Measurements from ENCODE around the gene RUFY3. TPM values are rescaled to one million over a fixed set of nuclear protein-coding genes. Genes with fewer than 3 reads are reported as not detected.

RUFY3 gene
- total RNA-seq, 1 donor from 2014 or later = 80.9 TPM

DNA sequence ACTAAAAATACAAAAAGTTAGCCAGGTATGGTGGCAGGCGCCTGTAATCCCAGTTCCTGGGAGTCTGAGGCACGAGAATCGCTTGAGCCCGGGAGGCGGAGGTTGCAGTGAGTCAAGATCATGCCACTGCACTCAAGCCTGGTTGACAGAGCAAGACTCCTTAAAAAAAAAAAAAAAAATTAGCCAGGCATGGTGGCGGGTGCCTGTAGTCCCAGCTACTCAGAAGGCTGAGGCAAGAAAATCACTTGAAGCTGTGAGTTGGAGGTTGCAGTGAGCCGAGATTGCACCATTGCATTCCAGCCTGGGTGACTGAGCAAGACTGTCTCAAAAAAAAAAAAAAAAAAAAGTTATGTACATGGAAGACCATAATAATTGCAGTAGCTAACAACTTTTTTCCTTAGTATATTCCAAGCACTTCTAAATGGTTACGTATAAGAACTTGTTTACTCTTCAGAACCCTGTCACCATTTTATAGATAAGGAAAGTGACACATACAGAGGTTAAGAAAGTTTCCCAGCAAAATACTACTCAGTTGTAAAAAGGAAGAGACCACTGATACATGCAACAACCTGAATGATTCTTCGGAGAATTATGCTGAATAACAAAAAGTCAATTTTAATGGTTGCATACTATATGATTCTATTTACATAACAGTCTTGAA, 24.5 kb downstream of the RUFY3 start:
- Histone ChIP-seq H3K4me1 (peaks cover 14% of the 10 kb centered on the region), H2AFZ (replicated peaks) (no peak overlapping the region), H3K9me3 (ENCODE audit: low read depth) (no peaks in the 10 kb centered on the region), H3K79me2 (ENCODE audit: low read depth) (peaks cover 49% of the 10 kb centered on the region), H3K27me3 (no peaks in the 10 kb centered on the region), H3K9ac (no peak overlapping the region), H3K4me3 (no peak overlapping the region), H3K36me3 (no peaks in the 10 kb centered on the region), H3K27ac (no peak overlapping the region), H3F3A (ENCODE audit: low read depth) (no peaks in the 10 kb centered on the region), H4K20me1 (ENCODE audit: low read depth) (peaks cover 20% of the 10 kb centered on the region), H3K4me2 (no peak overlapping the region)
- H3K4me1 Mint-ChIP-seq = peaks cover 12% of the 10 kb centered on the region
- H3K36me3 Mint-ChIP-seq = peaks cover 10% of the 10 kb centered on the region
- no peak overlapping the region for H3K27ac Mint-ChIP-seq
- no peaks in the 10 kb centered on the region for H3K27me3 Mint-ChIP-seq (ENCODE audit: insufficient read depth, low read depth)
- H3K4me3 Mint-ChIP-seq = no peak overlapping the region
- H3K9me3 Mint-ChIP-seq = no peaks in the 10 kb centered on the region
- no peak for DNase-seq (ENCODE audit: low spot score)
- no peak for TF ChIP-seq EZH2 (IDR thresholded peaks at IDR 0.05)
- TF ChIP-seq, protein P1, sequence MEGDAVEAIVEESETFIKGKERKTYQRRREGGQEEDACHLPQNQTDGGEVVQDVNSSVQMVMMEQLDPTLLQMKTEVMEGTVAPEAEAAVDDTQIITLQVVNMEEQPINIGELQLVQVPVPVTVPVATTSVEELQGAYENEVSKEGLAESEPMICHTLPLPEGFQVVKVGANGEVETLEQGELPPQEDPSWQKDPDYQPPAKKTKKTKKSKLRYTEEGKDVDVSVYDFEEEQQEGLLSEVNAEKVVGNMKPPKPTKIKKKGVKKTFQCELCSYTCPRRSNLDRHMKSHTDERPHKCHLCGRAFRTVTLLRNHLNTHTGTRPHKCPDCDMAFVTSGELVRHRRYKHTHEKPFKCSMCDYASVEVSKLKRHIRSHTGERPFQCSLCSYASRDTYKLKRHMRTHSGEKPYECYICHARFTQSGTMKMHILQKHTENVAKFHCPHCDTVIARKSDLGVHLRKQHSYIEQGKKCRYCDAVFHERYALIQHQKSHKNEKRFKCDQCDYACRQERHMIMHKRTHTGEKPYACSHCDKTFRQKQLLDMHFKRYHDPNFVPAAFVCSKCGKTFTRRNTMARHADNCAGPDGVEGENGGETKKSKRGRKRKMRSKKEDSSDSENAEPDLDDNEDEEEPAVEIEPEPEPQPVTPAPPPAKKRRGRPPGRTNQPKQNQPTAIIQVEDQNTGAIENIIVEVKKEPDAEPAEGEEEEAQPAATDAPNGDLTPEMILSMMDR (IDR thresholded peaks at IDR 0.05) = no peak
- no peak for TF ChIP-seq EZH2phosphoT487 (IDR thresholded peaks at IDR 0.05)

DNA sequence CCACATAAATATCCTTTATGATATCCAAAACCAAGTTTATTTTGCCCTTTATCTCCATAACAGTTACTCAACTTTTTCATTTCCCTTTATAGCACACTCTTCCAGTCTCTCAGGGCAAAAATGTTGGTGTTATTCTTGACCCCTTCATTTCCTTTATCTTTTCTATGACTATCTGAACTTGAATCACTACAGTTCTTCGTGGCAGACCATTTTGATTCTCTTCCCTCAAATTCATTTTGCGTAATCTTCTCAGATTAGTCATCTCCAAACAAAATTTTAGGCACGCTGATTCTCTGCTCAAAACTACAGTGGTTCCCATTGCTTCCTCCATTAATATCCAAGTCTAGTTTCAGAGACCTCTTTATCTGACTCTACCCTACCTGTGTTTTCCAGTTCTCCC, 26.1 kb downstream of the RUFY3 start:
- no peak overlapping the region for H2AFZ ChIP-seq (replicated peaks)
- H3K9ac ChIP-seq = no peak overlapping the region
- Mint-ChIP-seq H3K4me3 (no peak overlapping the region), H3K9me3 (peaks cover 2% of the 10 kb centered on the region), H3K27me3 (ENCODE audit: insufficient read depth, low read depth) (no peaks in the 10 kb centered on the region), H3K27ac (no peak overlapping the region), H3K36me3 (peaks cover 12% of the 10 kb centered on the region), H3K4me1 (no peaks in the 10 kb centered on the region)
- TF ChIP-seq, protein P1 (IDR thresholded peaks at IDR 0.05) = no peak
- no peak for TF ChIP-seq EZH2 (IDR thresholded peaks at IDR 0.05)
- no peak for TF ChIP-seq EZH2phosphoT487 (IDR thresholded peaks at IDR 0.05)
- no peak for DNase-seq (ENCODE audit: low spot score)
- H3F3A ChIP-seq (ENCODE audit: low read depth) = no peaks in the 10 kb centered on the region
- no peak overlapping the region for H3K27ac ChIP-seq
- no peaks in the 10 kb centered on the region for H3K4me1 ChIP-seq
- no peak overlapping the region for H3K4me2 ChIP-seq
- H4K20me1 ChIP-seq (ENCODE audit: low read depth) = peaks cover 6% of the 10 kb centered on the region
- no peaks in the 10 kb centered on the region for H3K9me3 ChIP-seq (ENCODE audit: low read depth)
- no peaks in the 10 kb centered on the region for H3K36me3 ChIP-seq
- peaks cover 50% of the 10 kb centered on the region for H3K79me2 ChIP-seq (ENCODE audit: low read depth)
- H3K27me3 ChIP-seq = no peaks in the 10 kb centered on the region
- H3K4me3 ChIP-seq = no peak overlapping the region

DNA sequence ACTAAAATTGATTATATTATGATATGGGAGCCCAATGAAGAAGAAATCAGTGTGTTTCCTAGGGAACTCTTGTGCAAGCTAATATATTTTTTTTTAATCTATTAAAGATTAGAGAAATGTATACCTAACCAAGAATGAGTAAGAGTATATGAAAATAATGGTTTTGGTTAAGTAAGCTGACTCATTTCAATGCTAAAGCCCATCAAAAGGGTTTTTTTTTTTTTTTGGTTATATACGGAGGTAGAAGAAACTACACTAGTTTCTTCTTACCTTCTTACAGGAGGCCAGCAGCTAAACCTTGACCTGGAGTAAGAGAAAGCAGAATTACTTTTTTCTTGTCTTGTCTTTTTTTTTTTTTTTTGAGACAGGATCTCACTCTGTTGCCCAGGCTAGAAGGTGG, 27.5 kb downstream of the RUFY3 start:
- H3K27ac Mint-ChIP-seq = no peak overlapping the region
- peaks cover 12% of the 10 kb centered on the region for H3K36me3 Mint-ChIP-seq
- peaks cover 2% of the 10 kb centered on the region for H3K9me3 Mint-ChIP-seq
- Histone ChIP-seq H2AFZ (replicated peaks) (no peak overlapping the region), H3K4me3 (no peak overlapping the region), H3K27ac (no peak overlapping the region), H3K36me3 (no peaks in the 10 kb centered on the region), H3K9ac (no peak overlapping the region), H4K20me1 (ENCODE audit: low read depth) (peaks cover 4% of the 10 kb centered on the region), H3F3A (ENCODE audit: low read depth) (no peaks in the 10 kb centered on the region), H3K4me1 (no peaks in the 10 kb centered on the region), H3K4me2 (no peak overlapping the region), H3K27me3 (no peaks in the 10 kb centered on the region), H3K9me3 (ENCODE audit: low read depth) (no peaks in the 10 kb centered on the region), H3K79me2 (ENCODE audit: low read depth) (peaks cover 42% of the 10 kb centered on the region)
- H3K4me3 Mint-ChIP-seq = no peak overlapping the region
- TF ChIP-seq, protein P1 (IDR thresholded peaks at IDR 0.05) = no peak
- TF ChIP-seq EZH2phosphoT487 (IDR thresholded peaks at IDR 0.05) = no peak
- no peak for TF ChIP-seq EZH2 (IDR thresholded peaks at IDR 0.05)
- no peaks in the 10 kb centered on the region for H3K4me1 Mint-ChIP-seq
- DNase-seq (ENCODE audit: low spot score) = no peak
- no peaks in the 10 kb centered on the region for H3K27me3 Mint-ChIP-seq (ENCODE audit: insufficient read depth, low read depth)
